ENCODE measurements around the gene A4GALT.
"Not testable (repeated sequence)": the region's sequence is repeated elsewhere in the genome, so short reads cannot be mapped to it uniquely, and the experiment has no call there.

The A4GALT gene

DNA sequence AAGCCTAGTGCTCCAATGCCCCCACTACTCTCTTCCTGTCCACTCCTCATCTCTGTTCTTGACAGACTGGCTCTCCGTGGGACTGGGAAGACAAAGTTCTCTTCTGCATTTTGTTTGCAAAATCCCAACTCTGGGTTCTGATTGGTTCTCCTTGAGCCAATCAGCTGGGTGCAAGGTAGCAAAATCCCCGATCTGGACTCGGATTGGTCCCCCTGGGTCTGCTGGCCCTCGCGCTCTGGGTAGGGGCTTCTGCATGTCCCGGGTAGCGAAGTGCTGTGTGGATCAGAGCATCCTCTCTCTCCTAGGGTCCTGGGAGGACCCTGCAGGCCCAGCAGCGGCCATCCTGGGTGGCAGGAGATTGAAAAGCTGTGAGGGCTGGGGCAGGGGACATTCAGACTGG is 22.3 kb upstream of the A4GALT start:
- DNase-seq (ENCODE audit: low spot score), result peak; percentile 93

DNA sequence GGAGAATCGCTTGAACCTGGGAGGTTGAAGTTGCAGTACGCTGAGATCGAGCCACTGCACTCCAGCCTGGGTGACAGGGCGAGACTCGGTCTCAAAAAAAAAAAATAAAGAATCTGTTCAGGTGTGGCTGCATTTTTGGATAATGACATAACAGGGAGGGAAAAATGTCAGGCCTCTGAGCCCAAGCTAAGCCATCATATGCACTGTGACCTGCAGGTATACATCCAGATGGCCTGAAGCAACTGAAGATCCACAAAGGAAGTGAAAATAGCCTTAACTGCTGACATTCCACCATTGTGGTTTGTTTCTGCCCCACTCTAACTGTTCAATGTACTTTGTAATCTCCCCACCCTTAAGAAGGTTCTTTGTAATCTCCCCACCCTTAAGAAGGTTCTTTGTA is 19.6 kb upstream of the A4GALT start:
- not testable (repeated sequence) for DNase-seq (ENCODE audit: low spot score)

DNA sequence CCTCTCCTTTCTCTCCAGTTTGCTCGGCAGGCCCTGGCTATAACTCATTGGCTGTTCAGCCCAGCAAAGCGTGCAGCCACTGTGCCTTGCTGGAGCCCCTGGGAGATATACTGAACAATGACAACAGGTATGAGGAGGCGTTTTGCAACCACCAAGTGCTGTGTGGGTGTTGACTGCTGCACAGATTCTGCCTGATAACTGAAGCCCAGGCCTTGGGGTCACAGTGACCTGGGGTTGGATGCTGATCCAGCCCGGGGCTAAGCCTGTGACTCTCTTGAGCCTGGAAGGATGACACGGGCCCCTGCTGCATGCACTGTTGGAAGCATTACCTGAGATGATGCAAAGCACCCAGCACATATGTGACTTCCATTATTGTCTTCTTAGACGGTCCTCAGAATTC is 13.7 kb upstream of the A4GALT start:
- no peak for DNase-seq (ENCODE audit: low spot score)

DNA sequence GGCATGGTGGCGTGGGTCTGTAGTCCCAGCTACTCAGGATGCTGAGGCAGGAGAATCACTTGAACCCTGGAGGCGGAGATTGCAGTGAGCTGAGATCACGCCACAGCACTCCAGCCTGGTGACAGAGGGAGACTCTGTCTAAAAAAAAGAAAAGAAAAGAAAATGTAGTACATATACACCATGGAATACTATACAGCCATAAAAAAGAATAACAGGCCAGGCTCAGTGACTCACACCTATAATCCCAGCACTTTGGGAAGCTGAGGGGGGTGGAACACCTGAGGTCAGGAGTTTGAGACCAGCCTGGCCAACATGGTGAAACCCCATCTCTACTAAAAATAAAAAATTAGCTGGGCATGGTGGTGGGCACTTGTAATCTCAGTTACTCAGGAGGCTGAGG is 12.7 kb upstream of the A4GALT start:
- DNase-seq (ENCODE audit: low spot score), result not testable (repeated sequence)

DNA sequence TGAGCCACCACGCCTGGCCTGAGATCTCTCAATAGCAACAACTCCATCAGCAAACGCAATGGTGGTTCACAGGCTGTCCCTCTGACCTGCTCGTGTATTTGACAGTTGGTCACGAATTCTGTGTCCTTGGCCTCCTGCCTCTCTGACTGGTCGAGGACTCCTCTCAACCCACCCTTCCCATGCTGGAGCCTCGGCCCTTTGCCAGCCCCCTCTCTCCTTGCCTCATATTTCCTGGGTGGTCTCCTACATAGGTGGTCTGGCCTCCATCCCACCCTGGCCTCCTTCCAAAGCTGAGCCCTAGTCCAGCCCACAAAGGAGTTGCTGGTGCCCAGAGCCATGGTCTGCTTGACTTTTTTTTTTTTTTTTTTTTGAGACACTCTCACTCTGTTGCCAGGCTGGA is 11.4 kb upstream of the A4GALT start:
- no peak for DNase-seq (ENCODE audit: low spot score)

DNA sequence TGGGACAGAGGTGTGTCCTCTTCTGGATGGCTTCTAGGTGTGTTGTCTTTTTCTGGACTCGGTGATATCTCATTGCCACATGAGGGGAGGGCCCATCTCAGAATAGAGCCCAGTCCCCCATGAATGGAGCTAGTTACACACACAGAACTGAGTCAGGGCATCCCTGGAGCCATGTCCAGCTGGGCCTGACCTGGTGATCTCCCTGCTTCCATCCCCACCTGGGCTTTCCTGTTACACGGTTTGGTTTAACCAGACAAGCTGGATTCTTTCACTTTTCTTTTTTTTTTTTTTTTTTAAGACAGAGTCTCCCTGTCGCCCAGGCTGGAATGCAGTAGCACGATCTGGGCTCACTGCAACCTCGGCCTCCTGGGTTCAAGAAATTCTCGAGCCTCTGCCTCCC is 6.1 kb upstream of the A4GALT start:
- no peak for DNase-seq (ENCODE audit: low spot score)

DNA sequence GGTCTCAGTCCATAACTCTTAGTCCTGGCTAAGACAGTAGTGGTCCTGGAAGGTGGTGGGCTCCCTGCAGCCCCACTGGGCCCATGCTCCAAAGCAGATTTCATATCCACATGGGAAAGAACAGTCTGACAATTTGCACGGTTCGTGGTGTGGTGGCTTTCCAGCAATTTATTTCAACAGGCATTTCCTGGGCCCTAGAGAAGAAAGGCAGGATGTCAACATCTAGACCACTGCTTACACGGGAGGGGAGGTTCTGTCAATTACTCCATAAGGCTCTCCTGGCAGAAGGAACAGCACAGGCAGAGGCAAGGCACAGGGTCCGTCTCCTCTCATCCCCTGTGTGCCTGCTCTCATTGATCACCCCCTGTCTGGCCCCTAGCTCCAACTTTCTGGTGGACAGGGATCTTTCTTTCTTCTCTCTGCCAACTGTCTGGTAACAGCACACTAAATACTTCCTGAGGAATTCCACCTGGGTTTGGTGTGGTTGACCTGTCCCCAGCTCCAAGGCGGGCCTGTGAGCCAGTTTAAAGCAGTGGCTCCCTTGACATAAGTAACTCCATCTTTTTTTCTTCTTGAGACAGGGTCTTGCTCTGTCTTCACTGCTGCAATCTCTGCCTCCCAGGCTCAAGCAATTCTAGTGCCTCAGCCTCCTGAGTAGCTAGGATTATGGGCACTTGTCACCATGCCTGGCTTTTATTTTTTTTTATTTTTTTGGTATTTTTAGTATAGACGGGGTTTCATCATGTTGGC is 5.1 kb upstream of the A4GALT start:
- DNase-seq (ENCODE audit: low spot score), result no peak

DNA sequence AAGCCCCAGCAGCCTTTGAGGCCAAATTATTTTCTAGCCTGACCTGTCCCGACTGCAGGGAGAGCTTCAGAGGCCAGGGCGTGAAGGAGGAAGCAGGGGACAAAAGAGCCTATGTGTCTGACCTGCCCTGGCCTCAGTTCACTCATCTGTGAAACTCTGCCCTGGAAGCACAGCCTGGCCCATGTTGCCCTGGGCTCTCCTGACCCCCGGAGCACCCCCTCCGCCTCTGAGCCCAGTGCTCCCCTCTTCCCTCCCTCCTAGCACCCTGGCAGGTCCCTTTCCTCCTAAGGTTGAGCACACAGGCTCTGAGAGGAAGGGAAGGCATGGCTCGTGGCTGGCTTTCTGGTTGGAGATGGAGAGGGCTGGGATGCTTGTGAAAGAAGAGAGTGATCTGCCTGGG is 3.4 kb upstream of the A4GALT start:
- DNase-seq (ENCODE audit: low spot score), result no peak

DNA sequence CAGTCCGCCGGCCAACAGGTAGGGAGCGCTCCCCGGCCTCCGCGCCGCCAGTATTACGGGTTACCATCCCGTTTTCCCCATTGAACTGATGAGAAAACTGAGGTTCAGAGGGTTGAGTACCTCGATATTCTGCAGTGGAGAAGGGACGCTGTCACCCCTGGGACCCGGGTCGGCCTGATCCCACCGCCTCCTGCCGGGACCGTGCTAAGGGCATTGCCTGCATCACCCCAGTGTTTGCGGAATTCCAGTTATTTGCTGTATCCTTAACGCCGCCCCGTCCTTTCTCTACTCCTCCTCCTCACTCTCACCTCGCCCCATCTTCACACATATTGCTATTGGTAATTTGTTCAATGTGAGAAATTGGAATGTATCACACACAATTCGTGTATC is 370 bp upstream of the A4GALT start:
- peak; percentile 44 for DNase-seq (ENCODE audit: low spot score)

DNA sequence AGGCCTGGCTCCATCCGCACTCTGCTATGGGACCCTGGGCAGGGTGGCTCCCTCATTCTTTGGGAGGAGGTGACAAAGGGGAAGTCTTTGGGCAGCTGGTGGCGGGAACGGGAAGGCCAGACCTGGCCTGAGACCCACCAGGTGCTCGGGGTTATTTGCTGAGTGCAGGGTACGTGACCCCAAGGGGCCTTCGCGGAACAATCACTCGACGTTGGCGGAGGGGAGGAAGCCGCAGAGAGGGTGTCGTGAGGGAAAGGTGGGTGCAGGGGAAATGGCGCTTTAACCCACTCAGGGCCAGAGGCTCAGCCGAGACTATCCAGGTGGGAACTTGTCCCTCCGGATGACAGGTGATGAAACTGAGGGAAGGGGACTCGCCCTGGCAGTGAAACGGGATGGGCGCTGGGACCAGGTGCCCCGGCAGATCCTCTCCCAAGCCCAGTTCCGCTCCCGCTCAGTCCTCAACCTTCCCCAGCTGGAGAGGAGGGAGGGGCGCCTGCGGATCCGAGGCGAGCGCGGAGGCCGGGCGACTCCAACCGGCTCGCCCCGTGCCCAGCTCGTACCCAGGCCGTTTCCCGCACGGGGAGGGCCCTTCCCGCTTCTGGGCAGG is 911 bp downstream of the A4GALT start:
- no peak for DNase-seq (ENCODE audit: low spot score)

DNA sequence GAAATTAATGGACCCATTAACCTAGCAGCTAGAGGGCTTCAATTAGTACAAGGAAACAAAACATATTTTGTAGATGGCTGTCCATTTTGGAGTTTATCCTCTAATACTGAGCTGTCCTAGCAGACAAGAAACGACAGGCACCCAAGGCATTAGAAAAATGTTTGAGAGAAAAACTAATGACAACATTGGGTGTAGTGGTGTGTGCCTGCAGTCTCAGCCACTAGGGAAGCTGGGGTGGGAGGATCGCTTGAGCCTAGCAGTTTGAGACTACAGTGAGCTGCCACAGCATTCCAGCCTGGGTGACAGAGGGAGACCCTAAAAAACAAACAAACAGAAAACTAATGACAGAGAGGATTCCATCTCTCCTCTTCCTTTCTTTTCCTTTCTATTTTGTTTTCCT is 1.5 kb downstream of the A4GALT start:
- no peak for DNase-seq (ENCODE audit: low spot score)

DNA sequence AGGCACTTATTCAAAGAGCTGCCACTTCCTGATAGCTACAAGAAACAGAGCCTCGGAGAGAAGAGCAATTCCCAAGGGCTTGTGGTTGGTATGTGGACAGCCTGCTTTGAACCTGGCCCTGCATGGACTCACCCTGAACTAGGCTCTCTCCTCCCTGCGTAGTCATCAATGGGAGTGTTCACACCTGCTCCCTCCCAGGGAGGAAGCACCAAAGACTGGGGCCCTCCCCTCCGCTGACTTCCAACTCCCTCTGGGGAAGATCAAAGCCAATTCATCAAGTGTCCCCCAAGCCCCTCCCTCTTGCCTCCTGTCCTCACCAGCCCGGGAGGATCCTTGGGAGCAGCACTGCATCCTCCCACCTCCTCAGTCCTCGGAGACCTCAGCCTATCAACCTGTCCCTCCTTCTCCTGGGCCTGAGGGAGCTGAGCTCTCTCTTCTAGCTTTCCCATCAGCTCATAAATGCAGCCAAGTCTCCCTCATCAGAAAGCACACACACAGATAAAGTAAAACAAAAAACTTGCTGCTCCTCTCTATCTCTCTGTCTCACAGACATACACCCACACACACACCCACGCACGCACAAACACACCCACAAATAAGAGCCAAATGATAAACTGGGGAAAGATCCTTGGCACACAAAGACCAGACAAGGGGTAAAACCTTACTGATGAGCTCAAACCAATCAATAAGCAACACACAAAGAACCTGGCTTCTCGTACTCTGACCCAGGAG is 3.3 kb downstream of the A4GALT start:
- DNase-seq (ENCODE audit: low spot score), result no peak

DNA sequence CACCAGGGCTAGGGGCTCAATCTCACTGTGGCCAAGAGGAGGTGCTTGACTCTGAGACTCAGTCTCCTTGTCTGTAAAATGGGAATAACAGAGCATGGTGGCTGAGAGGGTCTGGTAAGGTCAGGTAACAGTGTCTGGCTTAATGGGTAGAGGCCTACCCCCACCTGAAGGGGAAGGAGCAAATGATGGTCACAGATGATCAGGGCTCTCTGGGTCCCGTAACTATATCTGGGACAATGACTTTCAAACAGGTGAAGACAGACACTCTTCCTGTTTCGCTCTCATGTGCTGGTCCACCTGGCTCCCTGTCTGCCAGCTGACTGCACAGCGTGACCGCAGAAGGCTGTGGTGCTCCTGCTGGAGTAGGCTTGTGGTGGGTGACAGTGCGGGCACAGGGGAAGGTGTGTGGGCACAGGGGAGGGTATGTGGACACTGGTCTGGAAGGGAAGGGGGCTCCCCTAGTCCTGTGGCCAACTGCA is 4.0 kb downstream of the A4GALT start:
- DNase-seq (ENCODE audit: low spot score), result no peak

DNA sequence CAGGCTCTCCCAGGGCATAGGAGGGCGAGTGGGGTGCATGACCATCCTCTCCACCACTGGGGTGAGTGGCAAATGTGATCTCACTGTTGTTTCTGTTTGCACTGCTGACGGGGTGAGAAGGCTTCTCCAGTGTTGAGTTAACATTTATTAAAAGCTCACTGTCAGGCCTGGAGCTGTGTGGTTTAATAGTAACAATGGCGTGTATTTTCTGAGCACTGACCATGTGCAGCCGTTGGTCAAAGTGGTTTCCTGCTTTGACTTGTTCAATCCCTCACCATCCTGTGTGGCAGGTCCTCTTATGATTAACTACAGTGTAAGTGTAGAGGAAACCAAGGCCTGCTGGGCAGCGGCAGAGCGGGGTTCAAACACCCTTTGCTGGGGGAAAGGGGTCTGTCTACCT is 4.4 kb downstream of the A4GALT start:
- no peak for DNase-seq (ENCODE audit: low spot score)

DNA sequence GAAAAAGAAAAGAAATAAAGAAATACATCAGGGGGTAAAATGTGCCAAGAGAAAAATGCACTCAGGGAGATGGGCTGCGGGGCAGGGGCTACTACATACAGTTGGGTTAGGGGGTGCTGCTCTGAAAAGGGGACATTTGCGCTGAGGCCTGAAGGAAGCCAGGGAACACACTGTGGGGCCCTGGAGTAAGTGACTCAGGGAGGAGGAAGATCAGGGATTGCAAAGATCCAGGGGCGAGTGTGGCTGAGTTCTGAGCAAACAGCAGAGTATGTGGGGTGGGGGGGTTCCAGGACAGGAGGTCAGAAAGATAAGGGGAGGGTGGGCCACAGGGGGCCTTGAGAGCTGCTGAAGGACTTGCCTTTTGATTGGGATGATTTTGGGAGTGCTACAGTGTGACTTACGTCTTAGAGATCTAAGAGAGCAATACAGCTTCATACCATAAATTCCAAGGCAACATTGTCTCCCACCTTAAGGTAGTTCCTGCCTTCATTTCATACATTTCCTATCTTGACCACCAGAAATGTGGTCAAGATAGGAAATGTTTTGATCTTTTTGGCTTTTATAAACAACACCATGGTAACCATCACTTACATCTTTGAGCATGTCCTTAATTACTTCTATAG is 5.8 kb downstream of the A4GALT start:
- DNase-seq (ENCODE audit: low spot score), result no peak

DNA sequence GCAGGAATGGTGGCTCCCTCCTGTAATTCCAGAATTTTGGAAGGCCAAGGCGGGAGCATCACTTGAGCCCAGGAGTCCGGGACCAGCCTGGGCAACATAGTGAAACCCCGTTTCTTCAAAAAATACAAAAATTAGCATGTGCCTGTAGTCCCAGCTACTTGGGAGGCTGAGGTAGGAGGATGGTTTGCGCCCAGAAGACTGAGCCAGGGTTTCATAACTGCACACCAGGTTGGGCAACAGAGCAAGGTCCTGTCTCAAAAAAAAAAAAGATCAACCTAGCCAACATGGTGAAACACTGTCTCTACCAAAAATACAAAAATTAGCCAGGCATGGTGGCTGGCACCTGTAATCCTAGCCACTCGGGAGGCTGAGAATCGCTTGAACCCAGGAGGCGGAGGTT is 6.4 kb downstream of the A4GALT start:
- no peak for DNase-seq (ENCODE audit: low spot score)

DNA sequence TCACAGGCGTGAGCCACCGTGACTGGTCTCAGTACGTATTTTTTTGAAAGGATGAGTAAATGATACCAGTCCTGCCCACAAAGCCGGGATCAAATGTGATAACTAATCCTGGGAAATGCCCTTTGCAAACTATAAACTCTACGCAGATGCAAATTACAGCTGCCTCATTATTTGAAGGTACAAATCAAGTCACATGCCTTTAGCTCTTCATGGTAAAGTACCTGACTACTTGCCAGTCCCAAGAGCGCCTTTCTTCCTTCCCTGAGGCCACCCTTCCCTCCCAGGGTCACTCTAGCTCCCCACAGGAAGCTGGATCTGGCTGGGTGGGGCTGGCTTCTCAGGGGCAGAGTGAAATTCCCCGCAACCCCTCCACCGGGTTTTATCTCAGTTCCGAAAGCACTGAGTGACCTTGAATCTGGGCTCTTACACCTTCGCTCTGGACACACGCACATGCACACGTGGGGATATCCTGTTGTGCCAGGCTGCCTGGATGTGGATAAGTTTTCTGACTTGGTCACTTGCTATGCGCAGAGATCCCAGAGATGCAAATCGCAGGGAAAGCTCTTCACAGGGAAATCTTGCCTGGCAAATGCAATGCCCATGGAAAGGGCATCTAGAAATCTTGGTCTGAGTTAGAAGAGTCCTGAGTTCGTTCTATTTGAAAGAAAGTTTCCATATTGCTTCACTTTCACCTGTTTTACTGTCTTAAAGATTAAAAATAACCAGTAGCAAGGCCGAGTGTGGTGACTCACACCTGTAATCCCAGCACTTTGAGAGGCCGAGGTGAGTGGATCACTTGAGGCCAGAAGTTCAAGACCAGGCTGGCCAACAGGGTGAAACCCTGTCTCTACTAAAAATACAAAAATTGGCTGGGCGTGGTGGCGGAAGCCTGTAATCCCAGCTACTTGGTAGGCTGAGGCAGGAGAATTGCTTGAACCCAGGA is 8.5 kb downstream of the A4GALT start:
- DNase-seq (ENCODE audit: low spot score), result no peak

DNA sequence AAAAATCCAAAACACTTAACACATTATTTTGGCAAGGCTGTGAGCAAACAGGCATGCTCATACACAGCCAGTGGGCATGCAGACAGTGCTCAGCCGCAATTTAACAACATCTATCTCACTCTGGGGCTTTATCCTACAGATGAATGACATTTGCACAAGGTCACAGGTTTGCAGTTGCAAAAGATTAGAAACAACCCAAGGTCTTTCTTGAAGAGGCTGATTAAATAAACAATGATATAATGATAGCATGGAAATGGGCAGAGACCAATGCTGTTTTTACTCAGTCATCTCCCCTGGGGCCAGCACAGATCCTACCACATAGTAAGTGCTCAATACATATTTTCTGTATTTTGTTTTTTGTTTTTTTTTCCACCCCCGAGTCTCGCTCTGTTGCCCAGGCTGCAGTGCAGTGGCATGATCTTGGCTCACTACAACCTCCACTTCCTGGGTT is 9.4 kb downstream of the A4GALT start:
- no peak for DNase-seq (ENCODE audit: low spot score)

DNA sequence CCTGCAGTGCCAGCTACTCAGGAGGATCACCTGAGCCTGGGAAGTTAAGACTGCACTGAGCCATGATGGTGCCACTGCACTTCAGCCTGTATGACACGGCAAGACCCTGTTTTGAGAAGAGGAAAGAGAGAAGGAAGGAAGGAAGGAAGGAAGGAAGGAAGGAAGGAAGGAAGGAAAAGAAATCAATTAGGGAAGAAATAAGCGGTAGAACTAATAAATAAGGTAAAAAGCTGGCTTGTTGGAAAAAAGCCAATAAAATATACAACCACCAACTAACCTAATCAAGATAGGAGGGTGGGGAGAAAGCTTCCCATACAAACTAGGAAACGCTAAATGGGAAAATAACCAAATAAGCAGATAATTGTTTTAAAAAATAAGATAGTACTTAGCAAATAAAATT is 12.3 kb downstream of the A4GALT start:
- no peak for DNase-seq (ENCODE audit: low spot score)

DNA sequence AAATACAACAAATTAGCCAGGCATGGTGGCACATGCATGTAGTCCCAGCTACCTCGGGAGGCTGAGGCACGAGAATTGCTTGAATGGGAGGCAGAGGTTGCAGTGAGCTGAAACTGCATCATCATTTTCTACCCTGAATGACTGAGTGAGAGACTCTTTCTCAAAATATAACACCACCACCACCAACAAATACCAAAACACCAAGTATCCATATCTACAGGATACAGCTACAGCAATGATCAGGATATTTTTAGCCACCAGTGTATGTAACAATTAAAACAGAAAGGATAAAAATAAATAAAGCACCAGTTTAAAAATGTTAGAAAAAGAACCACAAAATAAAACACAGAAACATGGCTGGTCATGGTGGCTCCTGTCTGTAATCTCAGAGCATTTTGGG is 13.2 kb downstream of the A4GALT start:
- no peak for DNase-seq (ENCODE audit: low spot score)

DNA sequence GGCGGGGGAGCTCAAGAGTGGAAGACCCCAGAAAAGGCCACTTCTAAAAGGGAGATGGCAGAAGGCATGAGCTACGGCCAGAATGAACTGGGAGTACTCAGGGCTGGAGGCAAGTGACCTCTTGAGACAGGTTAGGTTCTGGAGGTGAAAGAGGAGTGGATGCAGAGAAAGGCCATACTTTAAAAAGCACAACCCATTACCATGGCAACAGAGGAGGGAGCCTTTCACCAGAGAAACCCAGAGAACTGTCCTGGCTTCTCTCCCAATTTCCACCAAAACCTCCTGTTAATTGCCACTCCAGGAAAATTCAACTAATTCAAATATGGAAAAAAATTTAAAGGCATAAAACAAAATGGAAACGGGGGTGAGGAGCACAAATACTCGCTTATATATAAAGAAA is 15.8 kb downstream of the A4GALT start:
- no peak for DNase-seq (ENCODE audit: low spot score)

DNA sequence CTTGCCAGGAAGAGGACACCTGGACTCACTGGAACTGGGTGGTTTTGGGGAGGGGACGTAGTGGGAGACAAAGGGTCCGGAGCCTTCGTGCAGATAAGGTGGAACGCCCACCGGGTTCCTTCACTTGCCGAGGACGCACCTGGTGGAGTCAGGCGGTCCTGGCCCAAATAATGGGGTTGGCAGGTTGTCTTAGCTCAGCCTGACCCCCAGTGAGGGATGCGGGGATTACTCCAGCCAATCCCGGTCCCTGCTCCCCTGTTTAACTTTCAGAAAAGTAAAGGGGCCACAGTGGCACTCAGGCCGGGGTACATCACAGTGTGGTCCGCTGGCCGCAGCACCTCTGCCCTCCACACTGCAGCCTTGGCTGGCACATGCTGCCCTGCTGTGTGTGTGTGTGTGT is 18.0 kb downstream of the A4GALT start:
- no peak for DNase-seq (ENCODE audit: low spot score)
